ENCODE measurements around the gene GMPPA.

GRCh38 chr2:219499058-219499307, 292 bp downstream of the GMPPA start:
- TF ChIP-seq CTCF (IDR thresholded peaks at IDR 0.05) (no peak), POLR2A (IDR thresholded peaks at IDR 0.05) (no peak)
